ENCODE results near the gene KIF4B. TPM values are rescaled to one million over a fixed set of nuclear protein-coding genes. Genes with fewer than 3 reads are reported as not detected.
"Not testable (repeated sequence)": the region's sequence is repeated elsewhere in the genome, so short reads cannot be mapped to it uniquely, and the experiment has no call there.

Gene KIF4B
- total RNA-seq, 1 donor from 2014 or later, result not detected

GRCh38 chr5:155025895-155026294 lies 12.3 kb downstream of the KIF4B start:
- Histone ChIP-seq H3K4me3 (no peak overlapping the region), H3K9me3 (peaks cover 0 to 6% of the 10 kb centered on the region in 2 donors), H3K27ac (no peak overlapping the region), H3K4me1 (no peaks in the 10 kb centered on the region), H3K36me3 (no peaks in the 10 kb centered on the region), H3K27me3 (no peaks in the 10 kb centered on the region)
- intact Hi-C loops (cut with DNase I), result no loop called here
- DNase-seq (ENCODE audit: low spot score in 2 of 2), result no peak
- no peak for TF ChIP-seq CTCF (IDR thresholded peaks at IDR 0.05)

- no peak for DNase-seq (ENCODE audit: low spot score in 2 of 2)
- H3K4me1 ChIP-seq, result no peaks in the 10 kb centered on the region
- H3K4me3 ChIP-seq, result no peak overlapping the region
- no peak overlapping the region for H3K27ac ChIP-seq
- H3K9me3 ChIP-seq, result peaks cover 0 to 6% of the 10 kb centered on the region in 2 donors
- no peaks in the 10 kb centered on the region for H3K27me3 ChIP-seq
- intact Hi-C loops (cut with DNase I), result no loop called here
- H3K36me3 ChIP-seq, result no peaks in the 10 kb centered on the region
- TF ChIP-seq CTCF (IDR thresholded peaks at IDR 0.05), result no peak
Measured at GRCh38 chr5:155027993-155028629, 14.6 kb downstream of the KIF4B start.

GRCh38 chr5:155029240-155029639 lies 15.7 kb downstream of the KIF4B start:
- peaks cover 0 to 6% of the 10 kb centered on the region in 2 donors for H3K9me3 ChIP-seq
- no peak overlapping the region for H3K27ac ChIP-seq
- no peaks in the 10 kb centered on the region for H3K4me1 ChIP-seq
- no peak overlapping the region for H3K4me3 ChIP-seq
- H3K36me3 ChIP-seq, result no peaks in the 10 kb centered on the region
- H3K27me3 ChIP-seq, result no peaks in the 10 kb centered on the region
- intact Hi-C loops (cut with DNase I), result no loop called here
- no peak for DNase-seq (ENCODE audit: low spot score in 2 of 2)
- TF ChIP-seq CTCF (IDR thresholded peaks at IDR 0.05), result no peak

- H3K4me1 ChIP-seq; intact Hi-C loops (cut with DNase I); DNase-seq (ENCODE audit: low spot score in 2 of 2); H3K27ac ChIP-seq; H3K9me3 ChIP-seq; H3K4me3 ChIP-seq; H3K36me3 ChIP-seq; H3K27me3 ChIP-seq: not testable (repeated sequence)
Measured at GRCh38 chr5:155034145-155034744, 20.7 kb downstream of the KIF4B start.

- intact Hi-C loops (cut with DNase I); H3K27ac ChIP-seq; DNase-seq (ENCODE audit: low spot score in 2 of 2); H3K36me3 ChIP-seq; H3K4me3 ChIP-seq; H3K27me3 ChIP-seq; H3K4me1 ChIP-seq; H3K9me3 ChIP-seq: not testable (repeated sequence)
Measured at GRCh38 chr5:155035087-155035486, 21.5 kb downstream of the KIF4B start.

- H3K27ac ChIP-seq, result no peak overlapping the region
- H3K27me3 ChIP-seq, result no peaks in the 10 kb centered on the region
- DNase-seq (ENCODE audit: low spot score in 2 of 2), result no peak
- intact Hi-C loops (cut with DNase I), result no loop called here
- H3K4me1 ChIP-seq, result no peaks in the 10 kb centered on the region
- no peaks in the 10 kb centered on the region for H3K36me3 ChIP-seq
- no peak overlapping the region for H3K4me3 ChIP-seq
- no peaks in the 10 kb centered on the region for H3K9me3 ChIP-seq
- TF ChIP-seq CTCF (IDR thresholded peaks at IDR 0.05), result no peak
Measured at GRCh38 chr5:155040984-155041653, 27.6 kb downstream of the KIF4B start.

All from ascending aorta (tissue), 2 donors.